Renal pelvis (tissue), 4 donors: ENCODE data around the gene SLC25A6. TPM values are rescaled to one million over a fixed set of nuclear protein-coding genes. Genes with fewer than 3 reads are reported as not detected.
"Not testable (repeated sequence)": the region's sequence is repeated elsewhere in the genome, so short reads cannot be mapped to it uniquely, and the experiment has no call there.

Source experiments
- DNase-seq: peaks from one replicate; pipeline ENCODE4 v3.0.0-alpha.2; 2013
- polyA plus RNA-seq, 3 donors: library from polyadenylated mRNA; unstranded; fragments of 120-200 nt; gene quantifications; one replicate each; pipeline ENCODE4 v1.2.1, GENCODE V29; 2013; ENCODE audit not compliant: insufficient read length in 3 of 3

SLC25A6 gene
- polyA plus RNA-seq, 3 donors = 580 to 749 (median 737) TPM

DNA sequence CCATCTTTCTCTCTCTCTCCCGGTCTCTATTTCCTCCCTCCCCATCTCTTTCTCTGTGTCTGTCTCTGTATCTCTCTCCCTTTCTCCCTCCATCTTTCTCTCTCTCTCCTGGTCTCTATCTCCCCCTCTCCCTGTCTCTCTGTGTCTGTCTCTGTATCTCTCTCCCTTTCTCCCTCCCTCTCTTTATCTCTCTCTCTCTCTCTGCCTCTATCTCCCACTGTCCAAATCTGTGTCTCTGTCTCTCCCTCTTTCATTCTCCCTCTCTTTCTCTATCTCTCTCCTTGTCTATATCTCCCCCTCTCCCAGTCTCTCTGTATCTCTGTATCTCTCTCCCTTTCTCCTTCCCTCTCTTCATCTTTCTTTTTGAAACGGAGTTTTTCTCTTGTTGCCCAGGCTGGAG, 31.7 kb downstream of the SLC25A6 start:
- no peak for DNase-seq

DNA sequence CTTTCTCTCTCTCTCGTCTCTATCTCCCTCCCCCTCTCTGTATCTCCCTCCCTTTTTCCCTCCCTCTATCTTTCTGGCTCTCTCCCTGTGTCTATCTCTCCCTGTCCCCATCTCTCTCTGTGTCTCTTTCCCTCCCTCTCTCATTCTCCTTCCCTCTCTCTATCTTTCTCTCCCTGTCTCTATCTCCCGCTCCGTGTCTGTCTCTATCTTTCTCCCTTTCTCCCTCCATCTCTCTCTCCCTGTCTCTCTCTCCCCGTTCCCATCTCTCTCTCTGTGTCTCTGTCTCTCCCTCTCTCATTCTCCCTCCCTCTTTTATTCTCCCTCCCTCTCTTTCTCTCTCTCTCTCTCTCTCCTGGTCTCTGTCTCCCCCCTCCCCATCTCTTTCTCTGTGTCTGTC, 32.4 kb downstream of the SLC25A6 start:
- no peak for DNase-seq

DNA sequence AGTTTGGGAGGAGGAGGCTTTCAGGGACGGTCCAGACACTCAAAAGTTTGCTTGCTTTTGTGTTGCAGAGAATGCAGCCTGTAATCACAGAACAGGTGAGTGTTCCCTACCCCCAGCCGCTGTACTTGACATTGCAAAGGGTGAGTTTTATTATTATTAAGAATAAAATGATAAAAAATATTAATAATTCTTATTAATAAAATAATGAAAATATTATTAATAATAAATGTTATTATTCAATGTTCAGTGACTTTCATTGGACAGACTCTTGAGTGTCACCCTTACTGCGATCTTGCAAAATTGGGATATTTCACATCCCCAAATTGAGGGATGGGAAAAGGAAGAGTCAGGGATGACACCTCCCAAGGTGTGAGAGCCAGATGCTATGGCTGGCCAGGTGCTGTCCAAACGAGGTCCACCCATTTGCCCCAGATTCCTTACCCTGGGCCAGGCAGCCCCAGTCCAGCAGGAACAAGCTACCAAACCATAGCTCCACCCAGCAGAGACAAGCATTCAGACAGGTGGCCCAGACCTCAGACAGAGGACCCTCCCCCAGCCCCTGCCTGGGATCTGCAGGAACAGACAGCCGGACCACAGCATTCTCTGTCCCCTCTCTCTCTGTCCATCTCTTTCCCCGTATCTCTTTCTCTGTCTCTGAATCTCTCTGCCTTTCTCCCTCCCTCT, 33.0 kb downstream of the SLC25A6 start:
- no peak for DNase-seq

DNA sequence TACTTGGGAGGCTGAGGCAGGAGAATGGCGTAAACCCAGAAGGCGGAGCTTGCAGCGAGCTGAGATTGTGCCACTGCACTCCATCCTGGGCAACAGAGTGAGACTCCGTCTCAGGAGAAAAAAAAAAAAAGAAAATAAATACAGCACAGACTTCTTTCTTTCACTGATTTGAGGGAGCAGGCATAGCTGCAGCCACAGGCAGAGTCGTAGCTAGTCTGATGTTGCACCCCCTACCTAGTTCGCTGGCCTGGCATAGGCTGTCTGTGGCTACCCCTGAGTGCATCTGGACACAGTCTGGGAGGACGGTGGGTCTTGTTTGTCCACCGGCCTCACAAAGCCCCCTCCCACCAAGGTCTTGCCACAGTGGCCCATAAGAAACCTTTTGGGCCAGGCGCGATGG, 33.9 kb downstream of the SLC25A6 start:
- DNase-seq = no peak

DNA sequence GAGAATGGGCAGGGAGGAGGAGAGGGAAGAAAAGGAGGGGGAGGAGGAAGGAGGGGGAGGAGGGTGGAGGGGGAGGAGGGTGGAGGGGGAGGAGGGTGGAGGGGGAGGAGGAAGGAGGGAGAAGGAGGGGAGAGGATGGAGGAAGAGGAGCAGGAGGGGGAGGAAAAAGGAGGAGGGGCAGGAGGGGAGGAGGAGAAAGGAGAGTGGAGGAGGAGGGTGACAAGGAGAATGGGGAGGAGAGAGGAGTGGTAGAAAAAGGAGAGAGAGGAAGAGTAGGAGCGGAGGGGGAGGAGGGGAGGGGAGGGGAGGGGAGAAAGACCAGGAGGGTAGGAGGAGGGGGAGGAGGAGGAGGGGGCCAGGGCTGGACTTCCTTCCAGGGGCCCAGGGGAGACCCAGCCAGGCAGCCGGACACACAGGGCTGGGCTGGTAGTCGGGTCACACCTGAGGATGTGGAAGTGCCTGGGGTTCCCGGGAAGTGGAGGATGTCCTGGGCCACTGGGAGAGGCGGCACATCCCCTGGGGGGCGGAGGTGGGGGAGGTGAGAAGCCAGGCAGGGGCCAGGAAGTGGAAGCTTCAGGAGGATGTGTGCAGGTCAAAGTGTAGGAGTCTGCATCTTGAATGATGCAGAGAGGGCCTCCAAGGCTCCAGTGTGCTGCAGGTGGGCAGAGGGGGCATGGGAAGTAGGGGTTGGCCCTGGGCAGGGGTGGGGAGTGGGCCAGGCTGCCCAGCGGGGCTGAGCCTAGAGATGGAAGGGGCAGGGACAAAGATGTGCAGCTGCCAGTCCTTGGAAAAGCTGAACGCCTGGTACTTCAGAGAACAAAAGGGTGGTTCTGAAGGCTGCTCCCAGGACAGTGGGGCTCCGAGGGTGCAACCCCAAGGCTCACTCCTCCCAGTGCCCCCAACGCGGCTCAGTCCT, 36.5 kb downstream of the SLC25A6 start:
- DNase-seq = no peak

DNA sequence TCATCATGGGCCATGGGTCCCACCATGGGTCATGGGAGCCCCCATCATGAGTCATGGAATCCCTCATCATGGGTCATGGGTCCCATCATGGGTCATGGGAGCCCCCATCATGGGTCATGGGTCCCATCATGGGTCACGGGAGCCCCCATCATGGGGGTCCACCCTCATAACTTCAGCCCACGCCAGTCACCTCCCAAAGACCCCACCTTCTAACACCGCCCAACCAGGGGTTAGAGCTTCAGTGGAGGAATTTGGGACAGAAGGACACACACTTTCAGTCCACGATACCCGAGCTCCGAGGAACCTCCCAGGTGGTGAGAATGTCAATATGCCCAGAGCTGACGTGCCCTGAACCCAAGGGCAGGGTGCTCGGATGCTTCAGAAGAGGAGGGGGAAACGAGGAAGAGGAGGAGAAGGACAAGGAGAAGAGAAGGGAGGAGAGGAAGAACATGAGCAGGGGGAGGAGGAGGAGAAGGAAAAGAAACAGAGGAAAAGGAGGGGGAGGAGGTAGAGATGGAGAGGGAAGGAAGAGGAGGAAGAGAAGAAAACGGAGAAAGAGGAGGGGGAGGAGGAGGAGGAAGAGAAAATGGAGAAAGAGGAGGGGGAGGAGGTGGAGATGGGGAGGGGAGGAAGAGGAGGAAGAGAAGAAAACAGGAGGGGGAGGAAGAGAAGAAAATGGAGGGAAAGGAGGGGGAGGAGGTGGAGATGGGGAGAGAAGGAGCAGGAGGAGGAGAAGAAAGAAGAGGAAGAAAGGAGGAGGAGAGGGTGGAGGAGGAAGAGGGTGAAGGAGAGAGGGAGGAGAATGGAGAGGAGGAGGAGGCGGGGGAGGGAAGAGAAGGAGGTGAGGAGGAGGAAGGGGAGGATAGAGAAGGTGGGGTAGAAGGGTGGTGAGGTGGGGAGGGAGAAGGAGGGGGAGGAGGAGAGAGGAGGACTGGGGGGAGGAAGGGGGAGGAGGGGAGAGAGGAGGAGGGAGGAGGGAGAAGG, 37.6 kb downstream of the SLC25A6 start:
- no peak for DNase-seq

DNA sequence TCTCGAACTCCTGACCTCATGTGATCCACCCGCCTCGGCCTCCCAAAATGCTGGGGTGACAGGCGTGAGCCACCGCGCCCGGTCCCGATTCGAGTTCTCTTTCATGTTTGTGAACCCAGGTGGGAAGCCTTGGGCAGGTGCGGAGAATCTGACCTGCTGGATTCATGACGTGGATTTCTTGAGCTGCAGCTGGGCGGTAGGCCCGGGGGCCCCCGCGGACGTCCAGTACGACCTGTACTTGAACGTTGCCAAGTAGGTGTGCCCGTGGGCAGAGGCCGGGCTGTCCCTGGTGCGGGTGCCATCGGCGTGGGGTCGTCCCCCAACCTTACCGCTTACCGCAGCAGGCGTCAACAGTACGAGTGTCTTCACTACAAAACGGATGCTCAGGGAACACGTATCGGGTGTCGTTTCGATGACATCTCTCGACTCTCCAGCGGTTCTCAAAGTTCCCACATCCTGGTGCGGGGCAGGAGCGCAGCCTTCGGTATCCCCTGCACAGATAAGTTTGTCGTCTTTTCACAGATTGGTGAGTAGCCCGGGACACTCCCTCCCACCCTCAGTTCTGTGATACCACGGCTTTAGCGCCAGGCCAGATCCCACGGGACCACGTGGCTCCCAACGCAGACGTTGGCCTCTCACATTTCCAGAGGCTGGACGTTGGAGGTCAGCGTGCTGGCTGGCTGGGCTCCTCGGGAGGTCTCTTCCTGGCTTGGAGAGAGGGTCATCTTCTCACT, 39.8 kb downstream of the SLC25A6 start:
- DNase-seq = no peak

DNA sequence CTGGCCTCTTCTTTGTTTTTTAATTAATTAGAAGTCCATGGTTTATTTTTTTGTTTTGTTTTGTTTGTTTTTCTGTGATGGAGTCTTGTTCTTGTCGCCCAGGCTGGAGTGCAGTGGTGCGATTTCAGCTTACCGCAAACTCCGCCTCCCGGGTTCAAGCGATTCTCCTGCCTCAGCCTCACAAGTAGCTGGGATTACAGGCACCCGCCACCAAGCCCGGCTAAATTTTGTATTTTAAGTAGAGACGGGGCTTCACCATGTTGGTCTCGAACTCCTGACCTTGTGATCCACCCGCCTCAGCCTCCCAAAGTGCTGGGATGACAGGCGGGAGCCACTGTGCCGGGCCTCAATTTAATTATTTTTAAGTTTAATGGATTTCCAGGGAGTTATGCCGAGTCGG, 42.3 kb downstream of the SLC25A6 start:
- DNase-seq = not testable (repeated sequence)

DNA sequence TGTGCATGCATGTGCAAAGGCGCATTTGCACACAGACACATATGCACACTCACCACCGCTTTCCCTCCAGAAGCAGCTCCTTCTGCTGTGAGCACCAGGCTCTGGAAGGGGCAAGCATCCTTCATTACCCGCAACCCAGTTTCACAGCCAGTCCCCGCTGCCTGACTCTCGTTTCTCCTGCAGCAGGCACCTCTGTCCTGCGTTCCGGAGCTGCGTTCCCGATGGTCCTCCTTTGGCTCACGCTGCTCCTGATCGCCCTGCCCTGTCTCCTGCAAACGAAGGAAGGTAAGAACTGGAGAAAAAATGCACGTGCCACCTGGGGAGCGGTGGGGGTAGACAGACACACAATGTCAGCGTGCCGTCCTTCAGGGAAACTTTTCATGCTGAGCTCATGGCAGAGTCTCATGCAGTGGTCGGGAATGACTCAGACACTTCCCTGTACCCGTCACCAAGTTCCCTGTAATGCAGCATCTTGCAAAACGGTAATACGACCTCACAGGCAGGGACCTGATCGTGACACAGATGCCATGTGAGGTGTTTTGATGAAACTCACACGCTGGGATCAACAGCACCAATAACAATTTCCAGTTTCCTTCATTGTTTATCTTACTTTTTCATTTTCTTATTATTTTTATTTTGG, 50.2 kb downstream of the SLC25A6 start:
- DNase-seq = no peak

DNA sequence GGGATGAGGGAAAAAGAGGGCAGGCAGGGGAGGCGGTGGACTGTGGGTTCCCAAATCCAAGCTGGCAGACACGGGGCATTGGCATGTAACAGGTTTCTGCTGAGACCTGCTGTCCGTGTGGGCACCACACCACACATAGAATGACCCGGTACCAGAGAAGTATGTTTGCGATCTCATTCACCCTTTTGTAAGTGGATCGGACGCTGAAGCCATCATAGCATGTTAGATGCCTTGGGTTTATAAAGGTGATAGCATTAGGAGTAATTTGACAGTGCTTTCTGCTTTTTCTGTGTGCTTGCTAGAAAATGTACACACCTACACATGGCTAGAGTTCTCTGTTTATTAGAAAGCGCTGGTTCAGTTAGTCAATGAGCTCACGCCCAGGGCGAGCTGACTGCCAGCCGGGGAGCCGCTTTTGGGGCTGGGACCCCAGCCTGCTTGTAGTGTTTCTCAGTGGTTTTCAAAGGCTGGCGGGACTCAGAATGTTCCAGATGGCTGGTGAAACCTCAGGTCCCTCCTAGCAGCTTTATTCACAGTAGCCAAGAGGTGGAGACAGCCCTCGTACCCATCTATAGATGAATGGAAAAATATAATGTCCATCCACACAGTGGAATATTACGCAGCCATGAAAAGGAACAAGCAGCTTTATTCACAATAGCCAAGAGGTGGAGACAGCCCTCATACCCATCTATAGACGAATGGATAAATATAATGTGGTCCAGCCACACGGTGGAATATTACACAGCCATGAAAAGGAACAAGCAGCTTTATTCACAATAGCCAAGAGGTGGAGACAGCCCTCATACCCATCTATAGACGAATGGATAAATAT, 54.7 kb downstream of the SLC25A6 start:
- no peak for DNase-seq

DNA sequence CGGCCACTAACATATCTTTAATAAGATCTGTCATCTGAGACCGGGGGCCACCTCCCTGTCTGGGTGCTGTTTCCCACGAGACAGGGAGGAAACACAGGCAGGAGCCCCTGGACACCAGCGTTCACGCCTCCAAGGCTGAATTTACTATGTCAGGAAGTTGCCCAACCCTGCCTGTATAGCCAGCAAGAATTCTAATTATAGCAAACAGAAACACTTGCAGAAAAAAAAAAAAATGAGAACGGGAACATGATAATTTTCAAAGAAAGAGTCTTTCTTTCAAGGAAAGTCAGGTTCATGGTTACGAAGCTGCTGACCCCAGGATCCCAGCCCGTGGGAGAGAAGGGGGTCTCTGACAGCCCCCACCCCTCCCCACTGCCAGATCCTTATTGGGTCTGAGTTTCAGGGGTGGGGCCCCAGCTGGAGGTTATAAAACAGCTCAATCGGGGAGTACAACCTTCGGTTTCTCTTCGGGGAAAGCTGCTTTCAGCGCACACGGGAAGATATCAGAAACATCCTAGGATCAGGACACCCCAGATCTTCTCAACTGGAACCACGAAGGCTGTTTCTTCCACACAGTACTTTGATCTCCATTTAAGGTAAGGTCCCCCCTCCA, 55.5 kb downstream of the SLC25A6 start, which contains the start of gene IL3RA:
TSS of gene IL3RA (plus strand) at position 455 of the 613 bp plus-strand sequence. CDS start 4,981 bp downstream, outside the sequence.
- no peak for DNase-seq

Other genes starting within 250 kb of the SLC25A6 start
- under 1 TPM in 1 of 3 donors, not detected in 2; 0.10 TPM for gene CRLF2, start 179.5 kb downstream of the SLC25A6 start, polyA plus RNA-seq
- 1 to 10 TPM; 2.9 to 4.1 (median 4.0) TPM for gene CSF2RA, start 123.3 kb downstream of the SLC25A6 start, polyA plus RNA-seq
- 10 to 100 TPM; 10.1 to 18.7 (median 14.8) TPM for gene IL3RA, start 55.3 kb downstream of the SLC25A6 start, polyA plus RNA-seq
- 10 to 100 TPM; 36.6 to 54.7 (median 49.3) TPM for gene ASMTL, start 60.8 kb upstream of the SLC25A6 start, polyA plus RNA-seq
- 1 to 10 TPM; 1.1 to 1.5 (median 1.2) TPM for gene P2RY8, start 145.1 kb upstream of the SLC25A6 start, polyA plus RNA-seq
- 10 to 100 TPM; 51.2 to 62.5 (median 56.0) TPM for gene AKAP17A, start 199.5 kb upstream of the SLC25A6 start, polyA plus RNA-seq
- under 1 TPM in 2 of 3 donors, not detected in 1; 0.09 to 0.53 TPM for gene ASMT, start 222.9 kb upstream of the SLC25A6 start, polyA plus RNA-seq